ENCODE data around the gene C16orf96. TPM values are rescaled to one million over a fixed set of nuclear protein-coding genes. Genes with fewer than 3 reads are reported as not detected.

The C16orf96 gene
- total RNA-seq, 1 donor from 2014 or later = not detected

DNA sequence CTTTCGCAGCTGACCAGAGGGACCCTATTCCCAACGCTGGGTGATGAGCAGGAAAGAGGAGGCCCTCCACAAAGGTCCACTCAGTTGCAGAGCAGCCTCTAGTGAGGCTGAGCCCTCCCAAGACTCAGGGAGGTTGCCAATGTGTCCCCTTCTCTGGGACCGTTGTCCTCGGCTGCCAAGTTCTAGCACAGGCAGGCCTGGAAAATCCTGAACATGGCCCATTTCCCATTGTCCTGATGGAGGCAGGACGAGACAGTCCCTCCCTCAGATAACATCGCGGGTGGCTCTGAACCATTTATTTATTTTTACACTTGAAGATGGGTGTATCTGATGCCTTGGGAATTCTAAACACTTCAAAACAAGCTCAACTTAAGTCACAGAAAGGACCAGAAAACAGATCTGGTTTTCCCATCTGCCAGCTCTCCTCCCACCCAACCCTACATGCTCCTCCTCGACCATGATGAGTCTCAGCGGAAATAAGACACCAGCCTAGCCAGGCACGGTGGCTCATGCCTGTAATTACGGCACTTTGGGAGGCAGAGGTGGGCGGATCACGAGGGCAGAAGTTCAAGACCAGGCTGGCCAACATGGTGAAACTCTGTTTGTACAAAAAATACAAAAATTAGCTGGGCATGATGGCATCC lies 30.4 kb upstream of the C16orf96 start:
- Histone ChIP-seq H3K27me3 (no peaks in the 10 kb centered on the region), H3K9me3 (no peaks in the 10 kb centered on the region), H3K4me1 (peaks cover 8 to 14% of the 10 kb centered on the region in 2 donors), H3K27ac (no peak overlapping the region), H3K36me3 (peaks cover 0 to 3% of the 10 kb centered on the region in 2 donors), H3K4me3 (no peak overlapping the region)
- TF ChIP-seq, protein P1, sequence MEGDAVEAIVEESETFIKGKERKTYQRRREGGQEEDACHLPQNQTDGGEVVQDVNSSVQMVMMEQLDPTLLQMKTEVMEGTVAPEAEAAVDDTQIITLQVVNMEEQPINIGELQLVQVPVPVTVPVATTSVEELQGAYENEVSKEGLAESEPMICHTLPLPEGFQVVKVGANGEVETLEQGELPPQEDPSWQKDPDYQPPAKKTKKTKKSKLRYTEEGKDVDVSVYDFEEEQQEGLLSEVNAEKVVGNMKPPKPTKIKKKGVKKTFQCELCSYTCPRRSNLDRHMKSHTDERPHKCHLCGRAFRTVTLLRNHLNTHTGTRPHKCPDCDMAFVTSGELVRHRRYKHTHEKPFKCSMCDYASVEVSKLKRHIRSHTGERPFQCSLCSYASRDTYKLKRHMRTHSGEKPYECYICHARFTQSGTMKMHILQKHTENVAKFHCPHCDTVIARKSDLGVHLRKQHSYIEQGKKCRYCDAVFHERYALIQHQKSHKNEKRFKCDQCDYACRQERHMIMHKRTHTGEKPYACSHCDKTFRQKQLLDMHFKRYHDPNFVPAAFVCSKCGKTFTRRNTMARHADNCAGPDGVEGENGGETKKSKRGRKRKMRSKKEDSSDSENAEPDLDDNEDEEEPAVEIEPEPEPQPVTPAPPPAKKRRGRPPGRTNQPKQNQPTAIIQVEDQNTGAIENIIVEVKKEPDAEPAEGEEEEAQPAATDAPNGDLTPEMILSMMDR (IDR thresholded peaks at IDR 0.05) = no peak
- intact Hi-C loops (cut with DNase I) = no loop called here
- no peak for DNase-seq (ENCODE audit: low spot score in 2 of 2)

DNA sequence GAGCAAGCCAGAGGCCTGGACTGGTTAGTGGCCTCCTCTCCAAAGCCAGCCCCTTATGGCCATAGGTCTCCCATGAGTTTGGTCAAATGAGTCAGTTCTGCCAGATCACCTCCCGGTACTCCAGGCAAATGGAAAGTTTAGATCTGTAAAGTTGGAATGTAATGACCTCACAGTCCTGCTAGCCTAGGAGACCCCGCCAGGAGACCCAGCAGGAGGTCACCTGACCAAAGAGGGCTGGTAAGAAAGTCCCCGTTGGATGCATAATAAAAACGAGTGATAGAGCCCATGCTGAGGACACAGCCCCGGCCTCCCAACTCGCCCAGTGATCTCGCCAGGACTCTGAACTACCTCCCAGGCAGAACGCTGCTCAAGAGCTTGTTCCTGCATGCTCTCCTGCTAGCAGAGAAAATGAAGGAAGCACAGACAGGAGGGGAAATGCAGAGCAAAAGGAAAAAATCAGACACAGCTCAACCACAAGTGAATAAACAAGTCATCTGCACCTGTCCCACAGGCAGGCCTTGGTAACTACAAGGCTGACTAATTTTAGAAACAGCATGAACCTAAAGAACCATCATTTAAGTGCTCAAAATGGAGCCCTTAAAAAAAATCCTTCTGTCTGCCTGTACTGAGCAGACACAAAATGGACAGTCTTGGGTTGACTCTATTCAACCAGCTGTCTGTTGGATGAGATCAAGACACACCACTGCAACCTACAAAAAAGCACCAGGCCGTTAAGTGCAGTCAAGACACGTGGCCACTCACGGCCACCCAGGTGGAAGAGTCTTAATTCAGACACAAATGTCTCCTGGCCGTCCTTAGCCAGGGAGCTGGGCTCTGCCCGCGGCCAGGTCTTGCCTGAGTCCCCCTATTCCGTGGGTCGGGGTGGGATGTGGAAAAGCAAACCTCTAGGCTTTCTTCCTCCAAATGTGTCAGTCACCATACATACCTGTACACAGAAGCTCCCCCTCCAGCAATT lies 26.8 kb upstream of the C16orf96 start:
- Histone ChIP-seq H3K27ac (peak overlapping the region; percentile 63 to 69), H3K4me3 (no peak overlapping the region), H3K36me3 (peaks cover 0 to 4% of the 10 kb centered on the region in 2 donors), H3K9me3 (no peaks in the 10 kb centered on the region), H3K27me3 (no peaks in the 10 kb centered on the region), H3K4me1 (peaks cover 0 to 9% of the 10 kb centered on the region in 2 donors)
- intact Hi-C loops (cut with DNase I) = loop anchor here (10.0 kb wide), 1 partner anchor 815 kb away; the partner anchor contains the start of gene TRAP1
- no peak for DNase-seq (ENCODE audit: low spot score in 2 of 2)
- TF ChIP-seq, protein P1 (IDR thresholded peaks at IDR 0.05) = no peak

DNA sequence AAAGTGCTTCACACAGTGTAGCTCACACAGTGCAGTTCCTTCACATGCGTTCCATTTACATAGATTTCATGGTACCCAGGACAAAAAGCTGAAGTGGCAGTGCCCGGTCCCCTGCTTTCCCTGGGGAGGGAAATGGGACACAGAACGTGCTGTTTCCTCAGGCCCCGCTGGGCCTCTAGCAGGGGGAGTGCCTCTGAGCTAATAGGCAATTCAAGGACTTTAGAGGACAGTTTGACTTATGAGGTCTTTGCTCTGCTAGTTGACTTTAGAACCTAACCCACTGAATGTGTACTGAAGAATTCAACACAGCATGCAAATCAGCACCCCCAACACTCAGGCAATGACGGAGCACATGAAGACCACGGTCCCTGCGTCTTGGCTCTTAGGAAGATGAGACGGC lies 24.3 kb upstream of the C16orf96 start:
- Histone ChIP-seq H3K27ac (peak overlapping the region in 1 of 2 donors; percentile 63), H3K4me3 (no peak overlapping the region), H3K27me3 (no peaks in the 10 kb centered on the region), H3K4me1 (peaks cover 9 to 15% of the 10 kb centered on the region in 2 donors), H3K36me3 (peaks cover 0 to 4% of the 10 kb centered on the region in 2 donors), H3K9me3 (no peaks in the 10 kb centered on the region)
- intact Hi-C loops (cut with DNase I) = loop anchor here (10.0 kb wide), 1 partner anchor 817 kb away; the partner anchor contains the start of gene TRAP1
- TF ChIP-seq, protein P1 (IDR thresholded peaks at IDR 0.05) = no peak
- no peak for DNase-seq (ENCODE audit: low spot score in 2 of 2)

DNA sequence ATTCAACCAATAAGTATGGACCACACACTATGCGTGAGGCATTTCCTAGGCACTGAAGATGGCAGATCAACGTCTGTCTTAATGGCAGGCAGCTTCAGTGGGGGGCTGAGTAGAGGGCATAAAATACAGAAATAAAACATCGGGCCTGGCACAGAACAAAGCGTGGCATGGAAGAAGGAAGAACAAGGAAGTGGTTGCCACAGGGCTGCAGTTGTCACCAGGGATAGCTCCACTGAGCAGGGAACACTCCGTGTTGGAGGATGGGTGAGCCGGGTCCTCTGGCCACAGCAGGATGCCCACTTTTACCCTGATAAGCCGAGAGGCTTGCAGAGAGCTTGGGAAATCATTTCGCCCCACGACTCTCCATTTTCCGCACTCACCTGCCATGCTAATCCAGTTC lies 23.9 kb upstream of the C16orf96 start:
- Histone ChIP-seq H3K27me3 (no peaks in the 10 kb centered on the region), H3K4me1 (peaks cover 9 to 20% of the 10 kb centered on the region in 2 donors), H3K4me3 (no peak overlapping the region), H3K9me3 (no peaks in the 10 kb centered on the region), H3K27ac (peak overlapping the region in 1 of 2 donors; percentile 63), H3K36me3 (peaks cover 0 to 4% of the 10 kb centered on the region in 2 donors)
- intact Hi-C loops (cut with DNase I) = loop anchor here (10.0 kb wide), 1 partner anchor 817 kb away; the partner anchor contains the start of gene TRAP1
- DNase-seq (ENCODE audit: low spot score in 2 of 2) = no peak
- TF ChIP-seq, protein P1 (IDR thresholded peaks at IDR 0.05) = no peak

DNA sequence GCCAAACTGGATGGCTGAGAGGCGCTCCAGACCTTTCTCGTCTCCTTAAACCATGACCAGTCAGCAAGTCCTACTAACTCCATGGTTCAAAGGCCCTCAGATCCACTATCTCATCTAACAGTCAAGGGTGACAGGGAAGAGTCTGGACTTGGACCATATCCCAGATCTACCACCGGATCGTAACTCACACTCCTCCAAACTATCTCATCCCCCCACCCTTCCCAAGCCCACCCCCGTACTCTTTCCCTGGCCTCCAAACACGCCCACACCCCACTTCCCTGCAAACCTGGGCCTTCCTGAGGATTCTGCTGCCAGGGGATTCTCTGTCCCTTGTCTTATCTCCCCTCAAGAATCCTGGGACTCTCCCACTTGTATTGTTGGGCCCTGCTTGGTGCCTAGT lies 22.6 kb upstream of the C16orf96 start:
- Histone ChIP-seq H3K27me3 (no peaks in the 10 kb centered on the region), H3K36me3 (peaks cover 0 to 4% of the 10 kb centered on the region in 2 donors), H3K4me3 (no peak overlapping the region), H3K27ac (peak overlapping the region; percentile 37 to 63), H3K4me1 (peaks cover 13 to 23% of the 10 kb centered on the region in 2 donors), H3K9me3 (no peaks in the 10 kb centered on the region)
- no peak for DNase-seq (ENCODE audit: low spot score in 2 of 2)
- TF ChIP-seq, protein P1 (IDR thresholded peaks at IDR 0.05) = no peak
- intact Hi-C loops (cut with DNase I) = loop anchor here (10.0 kb wide), 1 partner anchor 819 kb away; the partner anchor contains the start of gene TRAP1
